Breast epithelium (tissue), 4 donors: ENCODE data around the gene NRG3. TPM values are rescaled to one million over a fixed set of nuclear protein-coding genes. Genes with fewer than 3 reads are reported as not detected.

ENCODE experiments used
- DNase-seq, 2 donors: peaks; one replicate each; pipeline ENCODE4 v3.0.0-alpha.2; 2019; ENCODE audit warnings: low spot score in 2 of 2
- H3K27ac ChIP-seq, 2 donors: fragments of 200-600 bp; sonication (generic) in 1 of 2; one replicate each; pipeline ENCODE4 v1.5.1; 2016 to 2019; ENCODE audit warnings: mild to moderate bottlenecking in 1 of 2
- H3K27me3 ChIP-seq, 2 donors: fragments of 200-600 bp; sonication (generic) in 1 of 2; one replicate each; pipeline versions ENCODE4 v1.5.1 to v1.6.0; 2017 to 2019; ENCODE audit warnings: control low read depth in 1 of 2, mild to moderate bottlenecking in 1 of 2
- H3K36me3 ChIP-seq: fragments of 200-600 bp; one replicate; pipeline ENCODE4 v1.5.1; 2019
- H3K4me1 ChIP-seq, 2 donors: fragments of 200-600 bp; sonication (generic); one replicate each; pipeline ENCODE4 v1.5.1; 2016 to 2019; ENCODE audit warnings: control low read depth in 1 of 2
- H3K4me3 ChIP-seq, 3 donors: fragments of 200-600 bp; sonication (generic); 1 replicate in 2 of 3; 2 replicates in 1 of 3; pipeline ENCODE4 v1.5.1; 2016 to 2019; ENCODE audit warnings: mild to moderate bottlenecking in 3 of 3, moderate library complexity in 2 of 3
- H3K9me3 ChIP-seq, 2 donors: fragments of 200-600 bp; sonication (generic) in 1 of 2; one replicate each; pipeline ENCODE4 v1.5.1; 2016 to 2019; ENCODE audit warnings: control low read depth in 1 of 2
- CTCF ChIP-seq, 3 donors: fragments of 450-650 bp; IDR thresholded peaks; one replicate each; pipeline ENCODE4 v1.5.1; 2016 to 2017; ENCODE audit warnings: antibody characterized with exemption in 3 of 3, mild to moderate bottlenecking in 3 of 3, moderate library complexity in 3 of 3
- POLR2A ChIP-seq: fragments of 450-650 bp; IDR thresholded peaks from one replicate; pipeline ENCODE4 v1.6.1; 2016; ENCODE audit warnings: antibody characterized with exemption, mild to moderate bottlenecking, moderate library complexity
- POLR2AphosphoS5 ChIP-seq, 3 donors: sonication (generic); formaldehyde crosslinking; IDR thresholded peaks; one replicate each; pipeline ENCODE4 v1.6.1; 2017; ENCODE audit warnings: antibody characterized with exemption in 3 of 3
- intact Hi-C: fragments of 100-400 bp; cut with DNase I; formaldehyde crosslinking; loops from one replicate; pipeline ENCODE4 v1.15.1; 2023; ENCODE audit warnings: low total_unique reads
- total RNA-seq, 3 donors: library from RNA; depleted of rRNA; stranded (reverse); fragments of >200 nt; gene quantifications; one replicate each; pipeline ENCODE4 v1.1.0, GENCODE V29; 2016

Gene NRG3
- total RNA-seq, 3 donors from 2014 or later: 0.16 to 0.88 (median 0.33) TPM

- intact Hi-C loops: no loop called here
- H3K4me1 ChIP-seq: no peaks in the 10 kb centered on the region
- no peak for TF ChIP-seq POLR2A
- TF ChIP-seq POLR2AphosphoS5 (IDR thresholded peaks at IDR 0.05): no peak
- no peak for TF ChIP-seq CTCF (IDR thresholded peaks at IDR 0.05)
- H3K36me3 ChIP-seq: no peaks in the 10 kb centered on the region
- no peak overlapping the region for H3K27ac ChIP-seq
- H3K9me3 ChIP-seq: no peaks in the 10 kb centered on the region
- no peak for DNase-seq
- H3K4me3 ChIP-seq: no peak overlapping the region
- no peaks in the 10 kb centered on the region for H3K27me3 ChIP-seq
These were observed 809.0 kb downstream of the NRG3 start for GRCh38 chr10:82683945-82684344.

GRCh38 chr10:82685087-82685486 lies 810.1 kb downstream of the NRG3 start:
- no peaks in the 10 kb centered on the region for H3K36me3 ChIP-seq
- H3K27ac ChIP-seq: no peak overlapping the region
- no peak for TF ChIP-seq POLR2A
- TF ChIP-seq POLR2AphosphoS5 (IDR thresholded peaks at IDR 0.05): no peak
- TF ChIP-seq CTCF (IDR thresholded peaks at IDR 0.05): no peak
- H3K4me3 ChIP-seq: no peak overlapping the region
- intact Hi-C loops: no loop called here
- H3K27me3 ChIP-seq: no peaks in the 10 kb centered on the region
- DNase-seq: no peak
- H3K4me1 ChIP-seq: no peaks in the 10 kb centered on the region
- H3K9me3 ChIP-seq: no peaks in the 10 kb centered on the region

- H3K4me3 ChIP-seq: no peak overlapping the region
- H3K4me1 ChIP-seq: no peaks in the 10 kb centered on the region
- DNase-seq: no peak
- no peaks in the 10 kb centered on the region for H3K36me3 ChIP-seq
- H3K27me3 ChIP-seq: no peaks in the 10 kb centered on the region
- TF ChIP-seq POLR2AphosphoS5 (IDR thresholded peaks at IDR 0.05): no peak
- TF ChIP-seq CTCF (IDR thresholded peaks at IDR 0.05): no peak
- no peak for TF ChIP-seq POLR2A
- no peak overlapping the region for H3K27ac ChIP-seq
- H3K9me3 ChIP-seq: peaks cover 3 to 9% of the 10 kb centered on the region in 2 donors
- intact Hi-C loops: no loop called here
These were observed 816.2 kb downstream of the NRG3 start for GRCh38 chr10:82691211-82691610.

GRCh38 chr10:82692458-82692857 lies 817.5 kb downstream of the NRG3 start:
- H3K4me3 ChIP-seq: no peak overlapping the region
- no peak overlapping the region for H3K27ac ChIP-seq
- H3K4me1 ChIP-seq: no peaks in the 10 kb centered on the region
- H3K27me3 ChIP-seq: no peaks in the 10 kb centered on the region
- H3K36me3 ChIP-seq: no peaks in the 10 kb centered on the region
- H3K9me3 ChIP-seq: peaks cover 3 to 9% of the 10 kb centered on the region in 2 donors
- TF ChIP-seq POLR2A: no peak
- no peak for TF ChIP-seq POLR2AphosphoS5 (IDR thresholded peaks at IDR 0.05)
- no peak for TF ChIP-seq CTCF (IDR thresholded peaks at IDR 0.05)
- no peak for DNase-seq
- intact Hi-C loops: no loop called here

GRCh38 chr10:82721831-82722230 lies 846.8 kb downstream of the NRG3 start:
- Histone ChIP-seq H3K9me3 (no peaks in the 10 kb centered on the region), H3K27me3 (no peaks in the 10 kb centered on the region), H3K4me1 (no peaks in the 10 kb centered on the region), H3K36me3 (no peaks in the 10 kb centered on the region), H3K27ac (no peak overlapping the region), H3K4me3 (no peak overlapping the region)
- DNase-seq: no peak
- TF ChIP-seq POLR2A: no peak
- TF ChIP-seq CTCF (IDR thresholded peaks at IDR 0.05): no peak
- TF ChIP-seq POLR2AphosphoS5 (IDR thresholded peaks at IDR 0.05): no peak
- intact Hi-C loops: no loop called here
